ENCODE measurements around the gene CDK5RAP2.

DNA sequence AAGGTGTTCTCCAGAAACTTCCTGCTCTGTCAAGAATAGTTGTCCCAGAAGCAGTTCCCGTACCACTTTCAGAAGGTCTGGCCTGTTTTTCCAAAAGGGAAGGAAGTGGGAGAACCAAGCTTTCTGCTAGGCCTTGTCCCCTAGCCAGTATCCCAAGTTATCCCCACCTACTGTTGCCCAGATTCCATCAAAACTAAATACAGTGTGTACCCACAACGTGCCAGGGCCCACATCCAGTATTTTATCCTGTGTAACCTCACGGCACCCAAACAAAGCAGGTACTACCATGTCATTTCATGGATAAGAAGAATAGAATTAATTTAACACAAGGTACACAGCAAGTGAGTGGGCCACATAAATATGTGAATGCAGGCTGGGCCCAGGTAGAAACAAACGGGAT, 126.2 kb downstream of the CDK5RAP2 start:
- TF ChIP-seq, protein P1, sequence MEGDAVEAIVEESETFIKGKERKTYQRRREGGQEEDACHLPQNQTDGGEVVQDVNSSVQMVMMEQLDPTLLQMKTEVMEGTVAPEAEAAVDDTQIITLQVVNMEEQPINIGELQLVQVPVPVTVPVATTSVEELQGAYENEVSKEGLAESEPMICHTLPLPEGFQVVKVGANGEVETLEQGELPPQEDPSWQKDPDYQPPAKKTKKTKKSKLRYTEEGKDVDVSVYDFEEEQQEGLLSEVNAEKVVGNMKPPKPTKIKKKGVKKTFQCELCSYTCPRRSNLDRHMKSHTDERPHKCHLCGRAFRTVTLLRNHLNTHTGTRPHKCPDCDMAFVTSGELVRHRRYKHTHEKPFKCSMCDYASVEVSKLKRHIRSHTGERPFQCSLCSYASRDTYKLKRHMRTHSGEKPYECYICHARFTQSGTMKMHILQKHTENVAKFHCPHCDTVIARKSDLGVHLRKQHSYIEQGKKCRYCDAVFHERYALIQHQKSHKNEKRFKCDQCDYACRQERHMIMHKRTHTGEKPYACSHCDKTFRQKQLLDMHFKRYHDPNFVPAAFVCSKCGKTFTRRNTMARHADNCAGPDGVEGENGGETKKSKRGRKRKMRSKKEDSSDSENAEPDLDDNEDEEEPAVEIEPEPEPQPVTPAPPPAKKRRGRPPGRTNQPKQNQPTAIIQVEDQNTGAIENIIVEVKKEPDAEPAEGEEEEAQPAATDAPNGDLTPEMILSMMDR (conservative IDR thresholded peaks at IDR 0.05; ENCODE audit: low read length), result no peak
- no peak for TF ChIP-seq EZH2phosphoT487 (IDR thresholded peaks at IDR 0.05; ENCODE audit: borderline replicate concordance)
